Measurements from ENCODE around the gene STAC2. TPM values are rescaled to one million over a fixed set of nuclear protein-coding genes. Genes with fewer than 3 reads are reported as not detected.

The STAC2 gene
- total and polyA plus RNA-seq, 2 of the 13 experiments (the other 11 are each of a cell fraction or from before 2014, with no cell fraction given) = not detected

DNA sequence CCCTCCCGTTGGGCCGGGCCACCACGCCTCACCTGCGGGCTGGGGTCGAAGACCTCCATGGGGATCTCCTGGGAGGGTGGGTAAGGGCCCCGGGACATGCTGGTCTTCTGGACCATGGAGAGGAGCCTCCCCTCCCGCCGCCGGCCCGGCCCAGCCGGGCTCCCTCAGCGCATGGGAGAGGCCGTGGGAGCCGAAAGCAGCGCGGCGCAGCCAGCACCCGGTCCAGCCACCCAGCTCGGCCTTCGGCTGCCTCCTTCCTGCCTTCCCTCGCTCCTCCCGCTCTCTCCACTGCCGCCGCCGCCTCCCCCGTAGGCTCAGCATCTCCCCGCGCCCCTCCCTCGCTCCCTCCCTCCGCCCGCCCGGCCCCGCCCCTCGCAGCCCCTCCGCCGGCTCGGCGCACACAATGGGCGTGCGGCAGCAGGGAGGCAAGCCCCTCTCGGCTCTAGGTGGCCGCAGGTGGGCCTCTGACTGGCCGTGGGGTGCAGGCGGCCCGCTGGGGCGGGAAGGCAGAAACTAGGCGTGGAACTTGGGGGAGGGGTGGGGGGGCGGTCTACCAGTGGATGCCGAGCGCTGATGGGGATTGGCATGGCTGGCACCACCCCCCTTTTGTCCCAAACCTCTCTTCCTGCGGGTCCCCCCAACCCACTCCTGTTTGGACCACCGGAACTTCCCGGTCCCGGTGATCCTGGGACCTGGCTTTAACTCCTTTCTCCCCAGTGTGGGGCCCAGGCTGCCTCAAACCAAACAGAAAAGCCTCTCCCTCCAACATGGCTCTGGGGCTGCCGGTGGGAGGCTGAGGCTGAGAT is 28.2 kb downstream of the STAC2 start, which contains the start of gene CACNB1 (continued):
- TF ChIP-seq MNT (IDR thresholded peaks at IDR 0.05) = no peak
- no peak for TF ChIP-seq HNRNPH1 (optimal IDR thresholded peaks at IDR 0.05; ENCODE audit: low read depth, low read length)
- no peak for TF ChIP-seq ZNF878 (CRISPR knock-in tag; IDR thresholded peaks at IDR 0.05)
- TF ChIP-seq, protein P1, sequence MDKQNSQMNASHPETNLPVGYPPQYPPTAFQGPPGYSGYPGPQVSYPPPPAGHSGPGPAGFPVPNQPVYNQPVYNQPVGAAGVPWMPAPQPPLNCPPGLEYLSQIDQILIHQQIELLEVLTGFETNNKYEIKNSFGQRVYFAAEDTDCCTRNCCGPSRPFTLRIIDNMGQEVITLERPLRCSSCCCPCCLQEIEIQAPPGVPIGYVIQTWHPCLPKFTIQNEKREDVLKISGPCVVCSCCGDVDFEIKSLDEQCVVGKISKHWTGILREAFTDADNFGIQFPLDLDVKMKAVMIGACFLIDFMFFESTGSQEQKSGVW (CRISPR knock-in tag; IDR thresholded peaks at IDR 0.05; ENCODE audit: borderline replicate concordance) = no peak
- TF ChIP-seq IRF2 (CRISPR knock-in tag; IDR thresholded peaks at IDR 0.05) = no peak; the same call in 1 of the 2 replicates
- no peak for TF ChIP-seq ZNF678 (CRISPR knock-in tag; IDR thresholded peaks at IDR 0.05)
- no peak for TF ChIP-seq SMAD9 (CRISPR knock-in tag; IDR thresholded peaks at IDR 0.05)
- no peak for TF ChIP-seq SMYD3 (CRISPR knock-in tag; IDR thresholded peaks at IDR 0.05)
- no peak for TF ChIP-seq YEATS4 (CRISPR knock-in tag; IDR thresholded peaks at IDR 0.05; ENCODE audit: borderline replicate concordance)
- TF ChIP-seq HMG20B (CRISPR knock-in tag; conservative IDR thresholded peaks at IDR 0.05) = 0 out of 2 replicates have a peak, but pooled peaks have one; percentile 24
- TF ChIP-seq ZNF451 (CRISPR knock-in tag; IDR thresholded peaks at IDR 0.05) = no peak
- TF ChIP-seq SSRP1 (CRISPR knock-in tag; IDR thresholded peaks at IDR 0.05) = no peak
- TF ChIP-seq SYNCRIP (IDR thresholded peaks at IDR 0.05; ENCODE audit: insufficient read depth, low read depth, low read length) = no peak
- TF ChIP-seq HOMEZ (CRISPR knock-in tag; IDR thresholded peaks at IDR 0.05; ENCODE audit: low read depth) = no peak
- TF ChIP-seq CBX5 (CRISPR knock-in tag; IDR thresholded peaks at IDR 0.05; ENCODE audit: borderline replicate concordance) = no peak
- TF ChIP-seq TCF7 (IDR thresholded peaks at IDR 0.05; ENCODE audit: low read depth) = no peak
- no peak for TF ChIP-seq ZNF724P (CRISPR knock-in tag; IDR thresholded peaks at IDR 0.05; ENCODE audit: borderline replicate concordance)
- no peak; the same call in 1 of the 2 replicates for TF ChIP-seq ZNF598 (CRISPR knock-in tag; IDR thresholded peaks at IDR 0.05; ENCODE audit: borderline replicate concordance)
- TF ChIP-seq GTF3A (CRISPR knock-in tag; conservative IDR thresholded peaks at IDR 0.05) = no peak
- TF ChIP-seq ZNF75D (CRISPR knock-in tag; IDR thresholded peaks at IDR 0.05; ENCODE audit: borderline replicate concordance) = no peak
- TF ChIP-seq SMAD3 (CRISPR knock-in tag; IDR thresholded peaks at IDR 0.05) = no peak
- no peak for TF ChIP-seq ZNF703 (CRISPR knock-in tag; IDR thresholded peaks at IDR 0.05; ENCODE audit: borderline replicate concordance)
- peak; percentile 52; the same call in 1 of the 2 replicates for TF ChIP-seq ZNF749 (CRISPR knock-in tag; IDR thresholded peaks at IDR 0.05; ENCODE audit: borderline replicate concordance)
- no peak for TF ChIP-seq FLYWCH1 (CRISPR knock-in tag; IDR thresholded peaks at IDR 0.05)
- TF ChIP-seq, protein P2, sequence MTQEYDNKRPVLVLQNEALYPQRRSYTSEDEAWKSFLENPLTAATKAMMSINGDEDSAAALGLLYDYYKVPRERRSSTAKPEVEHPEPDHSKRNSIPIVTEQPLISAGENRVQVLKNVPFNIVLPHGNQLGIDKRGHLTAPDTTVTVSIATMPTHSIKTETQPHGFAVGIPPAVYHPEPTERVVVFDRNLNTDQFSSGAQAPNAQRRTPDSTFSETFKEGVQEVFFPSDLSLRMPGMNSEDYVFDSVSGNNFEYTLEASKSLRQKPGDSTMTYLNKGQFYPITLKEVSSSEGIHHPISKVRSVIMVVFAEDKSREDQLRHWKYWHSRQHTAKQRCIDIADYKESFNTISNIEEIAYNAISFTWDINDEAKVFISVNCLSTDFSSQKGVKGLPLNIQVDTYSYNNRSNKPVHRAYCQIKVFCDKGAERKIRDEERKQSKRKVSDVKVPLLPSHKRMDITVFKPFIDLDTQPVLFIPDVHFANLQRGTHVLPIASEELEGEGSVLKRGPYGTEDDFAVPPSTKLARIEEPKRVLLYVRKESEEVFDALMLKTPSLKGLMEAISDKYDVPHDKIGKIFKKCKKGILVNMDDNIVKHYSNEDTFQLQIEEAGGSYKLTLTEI (CRISPR knock-in tag; conservative IDR thresholded peaks at IDR 0.05) = no peak
